ENCODE results near the gene LTB4R2.

Gene LTB4R2

GRCh38 chr14:24321212-24321975 is 11.5 kb downstream of the LTB4R2 start:
- no peak for DNase-seq

- DNase-seq: no peak
Observed at GRCh38 chr14:24322672-24323071, 12.7 kb downstream of the LTB4R2 start.

GRCh38 chr14:24323341-24323740 is 13.4 kb downstream of the LTB4R2 start:
- DNase-seq: no peak

- DNase-seq: no peak
Observed at GRCh38 chr14:24324024-24324423, 14.1 kb downstream of the LTB4R2 start.

GRCh38 chr14:24325041-24325530 is 15.1 kb downstream of the LTB4R2 start:
- no peak for DNase-seq

GRCh38 chr14:24325963-24326362 is 16.0 kb downstream of the LTB4R2 start:
- DNase-seq: no peak

- DNase-seq: no peak
Observed at GRCh38 chr14:24327303-24327702, 17.4 kb downstream of the LTB4R2 start.

GRCh38 chr14:24327914-24328313 is 18.0 kb downstream of the LTB4R2 start:
- DNase-seq: peak; percentile 35 to 59

GRCh38 chr14:24329073-24329663 is 19.2 kb downstream of the LTB4R2 start:
- DNase-seq: no peak

GRCh38 chr14:24329736-24330135 is 19.8 kb downstream of the LTB4R2 start:
- peak; percentile 66 to 74 for DNase-seq

- DNase-seq: no peak
Observed at GRCh38 chr14:24330973-24331674, 21.2 kb downstream of the LTB4R2 start.

GRCh38 chr14:24331731-24332267 is 21.9 kb downstream of the LTB4R2 start:
- peak in 1 of 2 experiments; percentile 31 for DNase-seq

- peak; percentile 86 to 87 for DNase-seq
Observed at GRCh38 chr14:24332268-24332993, 22.5 kb downstream of the LTB4R2 start.

GRCh38 chr14:24334431-24335291 is 24.7 kb downstream of the LTB4R2 start, which contains the start of gene ADCY4:
Gene ADCY4 (minus strand): TSS chr14:24335071. CDS start chr14:24334652, 419 bp downstream.
- DNase-seq: peak; percentile 47 to 57

- DNase-seq: no peak
Observed at GRCh38 chr14:24335461-24336171, 25.7 kb downstream of the LTB4R2 start.

GRCh38 chr14:24337144-24337823 is 27.3 kb downstream of the LTB4R2 start:
- no peak for DNase-seq

- no peak for DNase-seq
Observed at GRCh38 chr14:24337824-24338175, 27.9 kb downstream of the LTB4R2 start.

- no peak for DNase-seq
Observed at GRCh38 chr14:24338843-24339242, 28.9 kb downstream of the LTB4R2 start.

GRCh38 chr14:24339284-24340151 is 29.6 kb downstream of the LTB4R2 start, which contains the start of gene RIPK3:
Gene RIPK3 (minus strand): TSS chr14:24339991. CDS start chr14:24339826, 165 bp downstream.
- DNase-seq: peak; percentile 79 to 80

All from activated T-cell treated with anti-CD3 and anti-CD28 coated beads, Interleukin-2, amount 50 U/mL, for 48 hours (primary cell).